ENCODE data around the gene RABEP2. TPM values are rescaled to one million over a fixed set of nuclear protein-coding genes. Genes with fewer than 3 reads are reported as not detected.
A peak's percentile ranks its signal among the peaks of the same experiment; 100 is the strongest.
"Not testable (repeated sequence)": the region's sequence is repeated elsewhere in the genome, so short reads cannot be mapped to it uniquely, and the experiment has no call there.

RABEP2 gene
- total RNA-seq, 1 donor from 2014 or later, result 64.5 TPM

DNA sequence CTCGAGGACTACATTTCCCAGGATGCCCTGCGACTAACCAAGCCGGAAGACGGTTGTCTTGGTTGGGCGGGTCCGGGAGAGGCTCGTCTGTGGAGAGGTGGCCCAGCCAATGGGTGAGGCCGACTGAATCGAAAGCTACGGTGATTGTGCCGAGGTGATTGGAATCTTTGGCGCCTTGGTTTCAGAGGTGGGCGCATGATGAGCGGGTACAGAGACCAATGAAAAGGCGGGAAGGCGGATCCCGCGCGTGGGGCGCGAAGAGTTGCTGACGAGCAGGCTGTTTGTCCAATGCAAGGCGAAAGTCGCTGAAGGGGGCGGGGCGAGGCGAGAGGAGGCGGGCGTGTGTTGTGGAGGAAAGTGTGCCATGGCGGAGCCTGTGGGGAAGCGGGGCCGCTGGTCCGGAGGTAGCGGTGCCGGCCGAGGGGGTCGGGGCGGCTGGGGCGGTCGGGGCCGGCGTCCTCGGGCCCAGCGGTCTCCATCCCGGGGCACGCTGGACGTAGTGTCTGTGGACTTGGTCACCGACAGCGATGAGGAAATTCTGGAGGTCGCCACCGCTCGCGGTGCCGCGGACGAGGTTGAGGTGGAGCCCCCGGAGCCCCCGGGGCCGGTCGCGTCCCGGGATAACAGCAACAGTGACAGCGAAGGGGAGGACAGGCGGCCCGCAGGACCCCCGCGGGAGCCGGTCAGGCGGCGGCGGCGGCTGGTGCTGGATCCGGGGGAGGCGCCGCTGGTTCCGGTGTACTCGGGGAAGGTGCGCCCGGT lies 25.8 kb upstream of the RABEP2 start, which contains the start of gene NFATC2IP:
Gene NFATC2IP, plus strand, starts transcription at position 290 of the 762 bp plus-strand sequence. Its CDS starts 75 bp downstream, at position 365.
- intact Hi-C loops (cut with DNase I), result loop anchor here (1.0 kb wide), 6 partner anchors 23 to 128 kb away; partner anchors contain the start of genes RABEP2, SH2B1, SPNS1 and TUFM
- Histone ChIP-seq H3K27me3 (no peaks in the 10 kb centered on the region), H3K4me3 (peak within 1 kb of the TSS; percentile 71 to 100), H3K27ac (peak within 1 kb of the TSS; percentile 84 to 89), H3K9me3 (no peaks in the 10 kb centered on the region), H3K4me1 (peaks cover 3 to 9% of the 10 kb centered on the region in 2 donors), H3K36me3 (peaks cover 13 to 28% of the 10 kb centered on the region in 2 donors)
- TF ChIP-seq, protein P1, sequence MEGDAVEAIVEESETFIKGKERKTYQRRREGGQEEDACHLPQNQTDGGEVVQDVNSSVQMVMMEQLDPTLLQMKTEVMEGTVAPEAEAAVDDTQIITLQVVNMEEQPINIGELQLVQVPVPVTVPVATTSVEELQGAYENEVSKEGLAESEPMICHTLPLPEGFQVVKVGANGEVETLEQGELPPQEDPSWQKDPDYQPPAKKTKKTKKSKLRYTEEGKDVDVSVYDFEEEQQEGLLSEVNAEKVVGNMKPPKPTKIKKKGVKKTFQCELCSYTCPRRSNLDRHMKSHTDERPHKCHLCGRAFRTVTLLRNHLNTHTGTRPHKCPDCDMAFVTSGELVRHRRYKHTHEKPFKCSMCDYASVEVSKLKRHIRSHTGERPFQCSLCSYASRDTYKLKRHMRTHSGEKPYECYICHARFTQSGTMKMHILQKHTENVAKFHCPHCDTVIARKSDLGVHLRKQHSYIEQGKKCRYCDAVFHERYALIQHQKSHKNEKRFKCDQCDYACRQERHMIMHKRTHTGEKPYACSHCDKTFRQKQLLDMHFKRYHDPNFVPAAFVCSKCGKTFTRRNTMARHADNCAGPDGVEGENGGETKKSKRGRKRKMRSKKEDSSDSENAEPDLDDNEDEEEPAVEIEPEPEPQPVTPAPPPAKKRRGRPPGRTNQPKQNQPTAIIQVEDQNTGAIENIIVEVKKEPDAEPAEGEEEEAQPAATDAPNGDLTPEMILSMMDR (IDR thresholded peaks at IDR 0.05), result no peak
- DNase-seq (ENCODE audit: low spot score in 2 of 2), result peak; percentile 99 to 100

DNA sequence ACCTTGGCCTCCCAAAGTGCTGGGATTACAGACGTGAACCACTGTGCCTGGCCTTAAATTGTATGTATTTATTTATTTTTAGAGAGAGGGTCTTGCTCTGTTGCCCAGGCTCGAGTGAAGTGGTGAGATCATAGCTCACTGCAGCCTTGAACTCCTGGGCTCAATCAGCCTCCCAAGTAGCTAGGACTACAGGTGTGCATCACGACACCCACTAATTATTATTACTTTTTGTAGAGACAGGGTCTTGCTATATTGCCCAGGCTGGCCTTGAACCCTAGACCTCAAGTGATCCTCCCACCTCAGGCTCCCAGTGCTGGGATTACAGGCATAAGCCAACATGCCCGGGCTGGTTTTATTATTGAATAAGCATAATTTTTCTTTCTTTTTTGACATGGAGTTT lies 21.6 kb upstream of the RABEP2 start:
- intact Hi-C loops (cut with DNase I), result no loop called here
- H3K27ac ChIP-seq, result no peak overlapping the region
- TF ChIP-seq, protein P1 (IDR thresholded peaks at IDR 0.05), result no peak
- H3K4me1 ChIP-seq, result peaks cover 3 to 7% of the 10 kb centered on the region in 2 donors
- H3K4me3 ChIP-seq, result no peak overlapping the region
- no peaks in the 10 kb centered on the region for H3K9me3 ChIP-seq
- H3K36me3 ChIP-seq, result no peaks in the 10 kb centered on the region
- no peaks in the 10 kb centered on the region for H3K27me3 ChIP-seq
- no peak for DNase-seq (ENCODE audit: low spot score in 2 of 2)

DNA sequence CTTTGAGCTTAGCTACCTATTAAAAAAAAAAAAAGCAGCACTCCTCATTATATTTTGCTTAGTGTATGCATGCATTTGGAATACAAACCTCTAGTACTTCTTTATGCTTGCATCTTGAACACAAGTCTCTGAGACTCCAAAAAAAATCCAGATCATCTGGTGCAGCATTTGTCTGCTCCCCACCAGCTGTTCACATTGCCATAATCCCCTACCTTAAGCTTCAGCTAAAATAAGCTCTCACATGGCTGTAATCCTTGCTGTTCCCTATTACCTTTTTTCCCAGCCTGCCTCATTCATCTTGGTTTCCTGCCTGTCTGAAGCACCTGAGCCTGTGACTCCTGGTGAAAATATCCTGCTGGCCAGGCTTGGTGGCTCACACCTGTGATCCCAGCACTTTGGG lies 18.2 kb upstream of the RABEP2 start:
- TF ChIP-seq, protein P1 (IDR thresholded peaks at IDR 0.05), result no peak
- no peak overlapping the region for H3K4me3 ChIP-seq
- no peaks in the 10 kb centered on the region for H3K36me3 ChIP-seq
- H3K27me3 ChIP-seq, result no peaks in the 10 kb centered on the region
- no peaks in the 10 kb centered on the region for H3K9me3 ChIP-seq
- no peak overlapping the region for H3K27ac ChIP-seq
- no peak for DNase-seq (ENCODE audit: low spot score in 2 of 2)
- intact Hi-C loops (cut with DNase I), result no loop called here
- H3K4me1 ChIP-seq, result peaks cover 0 to 4% of the 10 kb centered on the region in 2 donors

- H3K9me3 ChIP-seq; intact Hi-C loops (cut with DNase I); H3K36me3 ChIP-seq; H3K27me3 ChIP-seq; H3K4me3 ChIP-seq; H3K4me1 ChIP-seq; H3K27ac ChIP-seq; DNase-seq (ENCODE audit: low spot score in 2 of 2): not testable (repeated sequence)
These were observed 14.8 kb upstream of the RABEP2 start for GRCh38 chr16:28939825-28940224.

DNA sequence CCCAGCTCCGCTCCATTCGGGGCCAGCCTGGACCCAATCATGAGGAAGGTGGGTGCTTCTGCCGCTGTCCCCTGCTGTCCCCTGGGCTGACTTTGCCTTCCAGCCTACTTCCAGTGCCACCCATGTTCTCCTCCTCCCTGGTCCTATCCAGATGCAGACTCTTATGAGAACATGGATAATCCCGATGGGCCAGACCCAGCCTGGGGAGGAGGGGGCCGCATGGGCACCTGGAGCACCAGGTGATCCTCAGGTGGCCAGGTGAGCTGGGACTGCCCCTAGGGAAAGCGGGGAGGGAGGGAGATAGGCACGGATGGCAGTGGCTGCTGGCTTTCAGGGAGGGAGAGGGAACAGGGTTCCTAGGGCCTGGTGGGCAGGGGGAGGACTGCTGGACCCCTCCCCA lies 13.7 kb upstream of the RABEP2 start:
- Histone ChIP-seq H3K9me3 (no peaks in the 10 kb centered on the region), H3K4me3 (no peak overlapping the region), H3K36me3 (no peaks in the 10 kb centered on the region), H3K4me1 (no peaks in the 10 kb centered on the region), H3K27ac (no peak overlapping the region), H3K27me3 (no peaks in the 10 kb centered on the region)
- TF ChIP-seq, protein P1 (IDR thresholded peaks at IDR 0.05), result no peak
- intact Hi-C loops (cut with DNase I), result no loop called here
- DNase-seq (ENCODE audit: low spot score in 2 of 2), result no peak

- TF ChIP-seq, protein P1 (IDR thresholded peaks at IDR 0.05), result no peak
- Histone ChIP-seq H3K9me3 (no peaks in the 10 kb centered on the region), H3K27ac (no peak overlapping the region), H3K4me3 (no peak overlapping the region), H3K36me3 (no peaks in the 10 kb centered on the region), H3K4me1 (no peaks in the 10 kb centered on the region), H3K27me3 (no peaks in the 10 kb centered on the region)
- DNase-seq (ENCODE audit: low spot score in 2 of 2), result no peak
- intact Hi-C loops (cut with DNase I), result no loop called here
These were observed 12.3 kb upstream of the RABEP2 start for GRCh38 chr16:28937222-28937876.

All from ascending aorta (tissue), 2 donors.